ENCODE results near the gene CRTAP.
A peak's percentile ranks its signal among the peaks of the same experiment; 100 is the strongest.
"Not testable (repeated sequence)": the region's sequence is repeated elsewhere in the genome, so short reads cannot be mapped to it uniquely, and the experiment has no call there.

The CRTAP gene

DNA sequence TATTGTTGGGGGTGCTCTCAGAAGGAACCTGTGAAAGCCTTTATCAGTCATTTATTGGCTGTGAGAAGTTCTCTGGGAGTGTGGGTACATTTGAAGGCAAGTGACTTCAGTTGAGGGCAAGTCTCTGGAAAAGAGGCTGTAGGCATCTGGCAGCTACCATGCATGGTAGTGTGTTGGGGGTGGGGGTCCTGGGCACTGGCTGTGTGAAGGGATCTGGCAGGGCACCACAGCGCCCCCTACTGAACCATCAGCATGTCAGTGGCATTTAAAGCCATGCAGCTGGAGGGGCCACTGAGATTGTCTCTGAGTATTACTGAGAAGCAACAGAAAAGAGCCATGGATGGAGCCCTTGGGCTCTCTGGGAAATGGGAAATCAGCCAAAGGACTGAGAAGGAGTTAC is 30.6 kb downstream of the CRTAP start:
- no peak for DNase-seq

DNA sequence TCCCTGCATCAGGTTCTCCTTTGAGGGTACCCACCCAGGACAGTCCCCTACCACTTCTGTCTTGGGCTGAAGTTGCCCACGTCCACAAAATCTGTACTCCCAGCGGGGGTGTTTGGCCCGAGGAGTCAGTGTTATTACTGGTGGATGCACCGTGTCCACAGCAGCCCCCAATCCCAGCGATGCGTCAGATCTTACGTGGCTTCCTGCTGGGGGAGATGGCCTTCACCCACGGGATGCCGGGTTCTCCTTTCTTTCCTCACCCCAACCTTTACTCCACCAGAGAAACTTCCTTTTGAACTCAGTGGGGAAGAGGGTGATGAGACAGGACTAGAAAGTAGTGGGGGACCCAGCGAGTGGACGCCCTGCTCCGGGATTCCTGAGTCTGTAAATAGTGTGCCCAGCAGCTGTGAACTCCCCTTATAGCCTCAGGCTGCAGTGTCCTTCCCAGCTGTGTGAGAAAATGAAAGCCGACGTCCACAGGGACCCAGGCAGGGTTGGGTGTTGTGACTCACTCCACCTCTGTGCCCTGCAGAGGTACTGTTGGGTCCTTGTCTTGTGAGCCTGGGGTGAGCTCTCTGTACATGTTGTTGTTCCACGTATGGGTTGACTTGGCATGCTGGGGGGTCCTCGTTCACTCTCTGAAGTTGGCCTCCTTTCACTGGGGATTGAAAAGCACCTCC is 31.5 kb downstream of the CRTAP start:
- no peak for DNase-seq

DNA sequence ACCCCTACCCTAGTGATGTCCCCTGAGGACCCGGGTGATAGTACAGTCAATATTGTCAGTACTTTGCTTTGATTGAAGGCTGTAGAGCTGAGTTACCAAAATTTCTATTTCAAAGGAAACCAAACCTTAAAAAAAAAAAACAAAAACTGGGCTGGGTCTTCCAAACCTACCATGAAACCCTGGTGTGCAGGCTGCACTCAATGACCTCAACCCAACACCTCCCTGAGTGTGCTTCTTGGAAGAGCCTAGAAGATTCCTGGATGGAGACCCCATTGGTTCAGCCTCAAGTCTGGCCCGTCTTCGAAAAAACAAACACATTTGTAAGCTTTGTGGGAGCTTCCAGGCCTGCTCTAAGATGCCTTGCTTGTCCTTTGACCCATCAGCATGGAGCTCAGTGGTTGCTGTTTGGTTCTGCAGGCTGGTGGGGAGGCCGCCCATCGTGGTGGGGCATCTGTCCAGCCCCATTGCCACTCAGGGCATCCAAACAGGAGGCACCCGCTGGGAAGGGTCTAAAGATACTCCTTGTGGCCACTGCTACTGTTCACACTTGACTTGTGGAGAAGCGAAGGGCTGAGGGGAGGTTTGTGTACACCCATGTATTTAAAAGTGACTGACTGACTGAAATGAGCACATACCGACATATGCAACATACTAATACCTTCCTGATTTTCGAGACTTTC is 32.2 kb downstream of the CRTAP start:
- no peak for DNase-seq

DNA sequence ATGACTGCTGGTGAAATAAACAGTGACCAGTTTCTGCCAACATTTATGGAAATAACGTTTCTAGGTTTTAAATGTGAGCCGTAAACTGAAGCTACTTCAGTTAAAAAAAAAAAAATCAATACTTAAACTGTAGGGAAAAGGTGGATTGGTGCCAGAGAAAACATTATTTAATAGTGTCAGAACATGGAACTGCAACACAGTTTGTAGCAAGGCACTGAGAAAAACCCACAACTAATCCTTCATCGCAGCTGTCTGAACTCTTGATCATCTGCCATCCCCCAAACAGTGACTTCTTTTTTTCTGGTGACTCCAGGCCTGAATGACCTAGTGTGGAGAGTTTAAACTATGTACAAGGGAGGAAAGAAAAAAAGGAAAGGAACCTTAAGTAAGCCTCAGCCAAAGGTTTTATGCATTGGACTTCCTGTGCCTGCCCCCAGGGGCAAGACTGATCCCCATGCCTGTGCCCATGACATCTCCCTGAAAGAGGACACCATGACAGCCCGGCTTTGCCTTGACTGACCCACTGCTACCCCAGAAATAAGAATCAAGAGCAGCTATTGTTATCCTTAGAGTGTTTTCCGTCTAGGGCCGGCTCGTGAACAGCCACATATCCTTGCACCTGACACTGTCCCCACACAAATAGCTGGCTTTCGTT is 33.1 kb downstream of the CRTAP start:
- no peak for DNase-seq

DNA sequence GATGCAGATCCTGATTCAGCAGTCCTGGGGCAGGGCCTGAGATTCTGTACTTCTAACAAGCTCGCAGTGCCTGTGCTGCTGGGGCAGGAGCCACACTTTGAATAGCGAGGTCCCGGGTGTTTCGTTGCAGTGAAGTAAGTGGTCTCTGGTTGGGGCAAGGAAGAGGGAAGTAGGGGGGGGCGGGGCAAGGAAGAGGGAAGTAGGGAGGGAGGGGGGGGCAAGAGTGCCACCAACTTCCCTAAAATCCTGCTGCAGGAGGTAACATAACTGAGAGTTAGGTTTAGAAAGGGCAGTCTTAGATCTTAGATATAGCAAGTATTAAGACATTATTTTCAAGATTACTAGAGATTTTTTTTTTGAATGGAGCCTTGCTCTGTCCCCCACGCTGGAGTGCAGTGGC is 35.5 kb downstream of the CRTAP start:
- no peak for DNase-seq

DNA sequence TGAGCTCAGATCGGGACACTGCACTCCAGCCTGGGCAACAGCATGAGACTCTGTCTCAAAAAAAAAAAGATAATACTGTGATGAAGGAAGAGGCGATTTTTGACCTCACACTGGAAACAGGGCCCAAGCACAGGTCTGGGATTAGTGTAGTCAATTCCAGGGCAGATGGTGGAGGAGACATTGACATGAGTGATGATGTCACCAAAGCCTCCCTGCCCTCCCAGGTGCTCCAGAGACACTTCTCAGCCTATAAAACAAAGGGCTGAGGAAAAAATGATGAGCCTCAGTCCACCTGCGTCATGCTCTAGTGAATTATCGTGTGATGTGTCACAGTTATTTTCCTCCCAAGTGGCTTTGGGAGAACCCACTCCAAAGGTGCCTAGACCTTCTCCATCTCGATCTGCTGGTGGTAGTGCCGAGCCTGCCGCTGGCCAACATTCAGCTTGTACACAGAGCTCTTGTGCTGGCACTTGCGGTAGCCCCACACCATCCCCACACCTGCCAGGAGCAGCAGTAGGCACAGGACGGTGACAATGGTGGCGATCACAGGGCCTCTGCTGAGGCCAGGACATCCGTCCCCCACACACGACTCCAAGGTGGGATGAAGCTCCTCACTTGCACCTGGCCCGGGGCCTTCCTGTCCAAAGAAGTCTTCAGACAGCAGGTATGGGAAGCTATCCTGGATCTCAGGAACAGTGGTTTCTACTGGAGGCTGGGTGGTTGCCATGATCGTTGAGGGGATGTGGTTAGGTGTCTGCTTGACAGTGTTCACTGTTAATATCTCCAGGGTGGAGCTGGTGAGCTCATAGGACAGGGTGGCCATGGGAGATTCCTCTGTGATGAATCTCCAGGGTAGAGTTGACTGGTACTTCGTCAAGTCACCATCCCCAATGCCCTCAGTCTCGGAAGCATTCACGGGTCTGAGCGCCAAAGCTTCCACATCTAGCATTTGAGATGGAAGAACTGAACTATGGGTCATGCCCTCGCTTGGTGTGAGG is 38.8 kb downstream of the CRTAP start:
- no peak for DNase-seq

DNA sequence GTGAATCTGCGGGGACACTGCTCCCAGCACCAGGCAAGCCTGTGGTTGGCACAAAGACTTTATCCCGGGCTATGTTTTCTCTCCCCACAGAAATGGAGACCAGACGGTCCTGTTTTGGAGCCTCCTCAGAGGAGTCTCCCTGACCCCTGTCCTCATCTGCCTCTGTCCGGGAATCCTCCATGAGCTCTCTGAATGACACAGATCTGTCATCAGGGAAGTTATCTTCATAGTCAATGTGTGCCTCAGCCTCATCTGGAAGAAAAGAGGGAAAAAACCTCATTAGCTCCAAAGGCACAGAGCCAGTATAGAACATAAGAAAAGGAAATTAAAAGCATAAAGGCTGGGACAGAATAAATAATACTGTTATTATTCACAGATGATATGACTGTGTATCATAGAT is 40.0 kb downstream of the CRTAP start:
- DNase-seq: no peak

DNA sequence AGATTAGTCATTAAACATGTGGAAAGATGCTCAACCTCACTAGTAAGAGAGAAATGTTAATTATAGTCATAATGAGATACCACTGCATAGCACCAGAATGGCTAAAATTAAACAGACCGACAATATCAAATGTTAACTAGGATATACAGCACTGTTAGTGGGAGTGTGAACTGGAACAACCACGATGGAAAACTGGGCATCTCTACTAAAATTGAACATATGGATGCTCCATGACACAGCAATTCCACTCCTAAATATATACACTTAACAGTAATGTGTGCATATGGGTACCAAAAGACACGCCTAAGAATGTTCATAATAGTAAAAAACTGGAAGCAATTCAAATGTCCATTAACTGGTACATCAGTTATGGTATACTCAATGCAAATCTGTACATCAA is 41.5 kb downstream of the CRTAP start:
- no peak for DNase-seq

DNA sequence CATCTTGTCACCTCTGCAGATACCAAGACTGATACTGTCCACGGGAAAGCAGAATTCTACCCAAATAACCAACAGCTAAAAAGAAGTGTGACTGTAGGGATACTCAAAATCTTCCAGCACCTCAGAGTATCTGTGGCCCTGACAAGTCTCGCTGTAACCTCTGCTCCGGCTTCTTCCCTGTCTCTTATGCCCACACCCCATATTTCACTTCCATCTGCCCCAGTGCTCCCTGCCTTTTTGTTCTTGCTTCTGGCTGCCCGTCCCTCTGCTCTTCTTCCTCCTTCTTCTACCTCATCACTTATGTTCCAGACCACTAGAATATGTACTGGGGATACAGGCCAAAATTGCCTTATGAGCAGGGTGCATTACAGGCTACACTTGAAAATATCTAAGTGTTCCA is 45.4 kb downstream of the CRTAP start:
- DNase-seq: no peak

DNA sequence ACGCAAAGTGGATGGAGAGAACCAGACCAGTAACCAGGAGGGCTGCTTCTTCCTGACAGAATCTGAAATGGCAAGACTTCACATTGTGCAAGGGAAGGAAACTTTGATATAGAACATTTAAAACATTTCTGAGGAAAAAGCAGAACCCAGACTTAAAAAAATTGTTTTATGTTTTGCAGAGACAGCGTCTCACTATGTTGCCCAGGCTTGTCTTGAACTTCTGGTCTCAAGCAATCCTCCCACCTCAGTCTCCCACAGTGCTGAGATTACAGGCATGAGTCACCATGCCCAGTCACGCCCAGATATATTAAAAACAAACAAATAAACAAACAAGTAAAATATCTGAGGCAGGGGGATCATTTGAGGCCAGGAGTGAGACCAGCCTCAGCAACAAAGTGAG is 46.2 kb downstream of the CRTAP start:
- DNase-seq: no peak

DNA sequence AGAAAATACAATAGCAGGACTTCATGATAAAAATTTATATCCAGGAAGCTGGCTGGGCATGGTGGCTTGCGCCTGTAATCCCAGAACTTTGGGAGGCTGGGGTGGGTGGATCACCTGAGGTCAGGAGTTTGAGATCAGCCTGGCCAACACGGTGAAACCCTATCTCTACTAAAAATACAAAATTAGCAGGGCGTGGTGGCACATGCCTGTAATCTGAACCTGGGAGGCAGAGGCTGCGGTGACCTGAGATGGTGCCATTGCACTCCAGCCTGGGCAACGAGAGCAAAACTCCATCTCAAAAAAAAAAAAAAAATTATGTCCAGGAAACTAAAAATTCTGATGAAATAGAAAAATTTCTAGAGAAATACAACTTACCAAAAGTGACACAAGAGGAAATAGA is 48.8 kb downstream of the CRTAP start:
- DNase-seq: not testable (repeated sequence)

DNA sequence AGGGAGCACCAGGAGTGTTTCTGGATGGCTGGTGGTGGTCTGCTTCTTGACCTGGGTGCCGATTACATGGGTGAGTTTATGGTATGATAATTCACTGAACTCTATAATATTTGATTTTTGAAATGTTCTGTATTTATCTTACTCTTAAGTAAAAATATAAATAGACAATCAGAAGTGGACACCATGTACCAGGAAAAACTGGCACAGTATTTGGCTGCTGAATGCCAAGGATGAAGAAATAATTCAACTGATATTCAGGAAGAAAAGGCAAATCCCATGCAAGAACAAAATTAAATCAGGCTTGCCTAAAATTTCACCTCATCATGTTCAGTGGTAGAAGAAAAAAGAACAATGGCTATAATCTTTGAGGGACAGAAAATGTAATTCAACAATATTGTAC is 51.6 kb downstream of the CRTAP start:
- DNase-seq: no peak

DNA sequence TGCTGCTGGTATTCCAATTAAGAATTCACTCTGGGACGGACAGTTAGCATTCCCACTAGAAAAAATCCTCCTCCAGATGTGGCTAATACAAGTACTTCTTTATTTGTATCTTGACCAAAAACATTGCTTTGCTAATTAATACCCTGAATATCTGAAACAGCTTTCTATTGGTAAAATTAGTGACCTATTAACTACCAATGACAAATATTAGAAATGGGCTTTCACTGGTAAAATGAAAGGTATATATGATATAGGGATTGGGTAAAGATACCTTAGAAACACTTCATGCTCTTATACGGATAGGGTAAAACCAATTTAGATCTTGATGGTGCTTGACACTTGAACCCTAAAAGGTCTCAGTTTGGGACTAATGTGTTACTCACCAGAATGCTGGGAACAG is 52.3 kb downstream of the CRTAP start:
- DNase-seq: no peak

DNA sequence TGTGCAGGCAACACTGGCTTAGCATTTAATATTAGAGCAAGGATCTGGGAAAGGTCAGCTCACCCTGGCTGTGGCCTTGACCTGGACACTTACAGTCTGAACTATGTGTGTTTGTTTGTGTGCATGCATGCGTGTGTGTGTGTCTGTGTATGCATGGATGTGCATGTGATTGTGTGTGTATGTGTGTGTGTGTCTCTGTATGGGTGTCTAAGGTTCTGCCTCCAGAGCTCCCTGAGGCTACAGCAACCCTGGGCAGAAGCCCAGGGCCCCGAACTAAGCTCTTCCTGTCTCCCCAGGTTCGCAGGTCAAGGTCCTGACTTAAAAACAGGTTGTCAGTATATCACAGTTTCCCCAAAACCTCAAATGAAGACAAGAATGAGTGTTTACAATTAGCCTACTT is 53.5 kb downstream of the CRTAP start:
- DNase-seq: no peak

DNA sequence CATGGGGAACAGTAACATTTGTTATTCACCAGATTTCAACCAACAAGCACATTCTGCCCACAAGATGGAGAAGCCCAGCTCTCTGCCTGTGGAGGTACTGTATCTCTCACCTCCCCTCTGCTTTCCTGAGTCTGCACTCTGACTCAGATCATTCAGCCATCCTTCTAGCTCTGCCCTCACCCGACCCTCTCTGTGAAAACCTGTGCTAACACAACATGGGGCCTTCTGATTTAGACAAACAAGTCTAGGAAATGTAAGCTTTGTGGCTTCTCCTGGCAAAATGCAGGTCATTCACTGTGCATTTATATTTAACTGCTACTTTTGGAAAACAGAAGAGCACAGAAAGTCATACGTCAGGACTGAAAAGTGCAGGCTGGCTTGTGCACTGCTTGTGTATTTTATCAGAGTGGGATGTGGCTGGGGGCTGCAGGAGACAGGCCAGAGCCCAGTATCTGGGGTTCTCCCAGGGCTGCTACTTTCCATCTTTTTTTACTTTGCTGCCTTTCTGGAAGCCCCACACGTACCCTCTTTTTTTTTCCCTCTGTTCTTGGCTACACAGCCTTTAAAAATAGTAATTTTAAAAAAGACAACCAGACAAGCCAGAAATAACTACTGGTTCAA is 54.0 kb downstream of the CRTAP start:
- DNase-seq: peak; percentile 20

DNA sequence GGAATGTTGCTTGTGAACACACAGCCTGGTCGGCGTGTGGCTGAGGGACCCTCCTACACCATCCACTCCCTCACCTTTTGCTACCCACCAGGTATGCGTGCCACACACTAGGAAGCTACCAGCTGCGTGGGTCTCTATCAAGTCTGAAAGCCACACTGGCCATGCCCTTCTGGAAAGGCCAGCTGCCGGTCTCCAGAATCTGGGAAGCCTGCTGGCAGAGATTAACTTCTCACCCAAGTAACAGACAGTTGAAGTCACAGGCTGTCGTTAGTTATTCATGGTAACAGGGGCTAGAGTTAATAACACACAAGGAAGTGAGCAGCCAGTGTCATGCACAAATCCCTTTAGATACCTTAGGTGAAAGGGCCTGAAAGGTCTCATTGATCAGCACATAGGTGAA is 56.7 kb downstream of the CRTAP start:
- no peak for DNase-seq

DNA sequence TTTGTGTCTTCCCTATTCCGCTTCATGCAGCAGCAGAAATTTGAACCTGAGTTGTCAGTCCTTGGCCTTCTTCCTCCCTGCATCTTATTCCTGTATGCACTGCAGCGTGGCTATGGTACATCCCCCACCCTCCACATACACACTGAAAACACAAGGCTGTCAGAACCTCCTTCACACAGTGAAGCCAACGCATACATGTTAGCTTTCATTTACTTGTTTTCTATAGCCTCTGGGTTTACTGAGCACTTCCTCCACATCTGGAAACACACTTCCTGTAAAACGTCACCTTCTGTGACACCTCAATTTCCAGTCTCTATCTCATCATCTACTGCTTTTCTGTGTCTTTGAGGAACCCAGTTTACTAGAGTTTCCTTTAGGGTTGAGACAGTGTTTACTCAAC is 57.8 kb downstream of the CRTAP start:
- DNase-seq: no peak

DNA sequence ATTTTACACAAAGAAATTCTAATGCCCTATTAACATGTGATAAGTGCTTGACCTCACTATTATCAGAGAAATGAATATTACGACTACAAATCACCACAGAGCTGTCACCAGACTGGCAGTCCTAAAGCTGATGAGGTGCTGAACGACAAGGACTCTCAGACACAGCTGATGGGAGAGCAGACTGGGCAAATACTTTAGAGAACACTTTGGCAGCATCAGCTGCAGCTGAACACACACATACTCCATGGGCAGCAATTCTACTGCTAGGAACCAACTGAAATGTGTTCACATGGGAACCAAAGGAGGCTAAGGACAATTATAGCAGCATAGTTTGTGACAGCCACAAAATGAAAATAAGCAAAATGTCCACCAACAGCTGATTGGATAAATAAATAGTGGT is 59.3 kb downstream of the CRTAP start:
- DNase-seq: no peak

DNA sequence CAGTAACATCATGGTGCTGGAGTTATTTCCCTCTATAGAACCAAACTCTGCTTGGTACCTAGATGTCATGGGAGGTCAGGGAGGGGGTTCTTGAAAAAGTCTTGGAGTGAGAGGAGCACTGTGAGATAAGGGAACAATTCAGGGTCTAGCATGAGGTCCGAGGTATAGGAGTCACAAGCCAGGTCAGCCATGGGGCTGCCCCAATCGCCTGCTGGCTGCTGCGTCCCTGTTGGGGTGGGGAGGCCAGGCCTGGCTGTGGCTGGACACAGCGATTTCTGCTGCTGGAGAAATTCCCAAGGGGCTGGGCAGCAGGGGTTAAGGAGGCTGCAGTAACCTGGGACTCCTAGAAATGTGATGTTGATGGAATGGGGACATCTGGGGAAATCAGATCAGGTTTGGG is 59.9 kb downstream of the CRTAP start:
- DNase-seq: no peak

DNA sequence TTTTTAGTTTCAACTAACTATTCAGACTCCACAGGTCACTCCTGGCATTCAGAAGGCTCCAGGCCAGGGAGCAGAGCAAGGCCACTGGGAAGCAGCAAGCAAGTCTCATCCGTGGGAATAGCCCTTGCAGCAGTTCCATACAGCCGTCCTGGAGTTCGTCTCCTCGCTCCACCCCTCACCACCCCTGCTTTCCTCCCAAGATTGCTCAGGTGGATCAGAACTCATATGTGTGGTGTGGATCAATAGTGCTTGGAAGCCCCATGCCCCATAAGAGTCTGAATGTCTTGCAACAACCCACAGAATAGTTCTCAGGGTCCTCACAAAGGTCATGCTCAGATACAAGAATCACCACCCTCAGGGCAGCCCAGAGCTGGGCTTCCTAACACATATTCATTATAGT is 60.3 kb downstream of the CRTAP start:
- DNase-seq: no peak

DNA sequence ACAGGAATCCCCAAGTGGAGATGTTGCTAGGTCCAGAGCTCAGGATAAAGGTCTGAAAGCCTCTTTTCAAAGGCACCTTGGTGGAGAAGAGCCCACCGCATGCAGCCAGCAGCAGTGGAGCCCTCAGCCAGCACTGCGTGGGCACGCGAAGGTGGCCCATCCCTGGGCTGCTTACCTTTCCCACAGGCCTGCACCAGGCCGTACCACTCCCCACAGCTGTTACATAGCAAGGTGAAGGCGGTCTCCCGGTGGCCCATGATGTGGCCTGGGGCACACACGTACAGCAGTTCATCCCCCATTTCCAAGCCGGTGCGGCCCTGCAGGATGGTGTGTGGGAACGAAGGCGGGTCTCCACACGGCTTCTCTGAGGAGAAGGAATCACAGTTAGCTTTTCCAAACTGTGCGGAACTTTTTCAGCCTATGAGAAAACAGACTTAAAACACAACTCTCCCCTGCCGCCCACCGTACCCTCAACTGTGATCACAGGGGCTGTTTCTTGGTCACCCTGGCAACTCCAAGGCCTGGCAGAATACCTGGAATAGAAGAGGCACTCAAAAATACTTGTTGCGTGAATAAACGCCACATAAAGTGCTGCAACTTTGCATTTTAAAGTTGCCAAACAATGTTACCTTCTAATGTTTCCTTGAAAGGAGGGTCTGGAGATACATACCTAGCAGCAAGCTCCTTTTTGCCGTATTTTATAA is 61.0 kb downstream of the CRTAP start:
- DNase-seq: no peak

DNA sequence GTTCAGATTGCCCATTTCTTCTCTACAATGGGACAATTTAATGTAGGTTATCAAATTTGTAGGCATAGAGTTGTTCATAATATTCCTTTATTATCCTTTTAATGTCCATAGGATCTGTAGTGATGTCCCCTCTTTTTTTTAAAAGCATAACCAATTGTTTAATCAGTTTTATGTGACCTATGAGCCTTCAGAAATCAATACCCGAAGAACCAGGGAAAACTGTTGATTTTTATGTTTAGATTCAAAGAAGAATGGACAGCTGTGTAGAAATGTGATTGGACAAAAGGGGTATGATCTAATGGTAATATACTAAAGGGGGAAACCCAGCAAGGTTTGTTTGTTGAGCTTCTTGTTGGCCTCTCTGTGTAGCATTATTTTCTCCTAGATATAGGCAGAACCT is 65.3 kb downstream of the CRTAP start:
- no peak for DNase-seq

All from NCI-H2227 treated with DMSO at 0.1 percent for 48 hours (cell line).